ENCODE results near the gene RPS6KA5. TPM values are rescaled to one million over a fixed set of nuclear protein-coding genes. Genes with fewer than 3 reads are reported as not detected.
"Not testable (repeated sequence)": the region's sequence is repeated elsewhere in the genome, so short reads cannot be mapped to it uniquely, and the experiment has no call there.

Gene RPS6KA5
- total RNA-seq, 4 donors from 2014 or later = 30.8 to 48.6 (median 36.6) TPM

DNA sequence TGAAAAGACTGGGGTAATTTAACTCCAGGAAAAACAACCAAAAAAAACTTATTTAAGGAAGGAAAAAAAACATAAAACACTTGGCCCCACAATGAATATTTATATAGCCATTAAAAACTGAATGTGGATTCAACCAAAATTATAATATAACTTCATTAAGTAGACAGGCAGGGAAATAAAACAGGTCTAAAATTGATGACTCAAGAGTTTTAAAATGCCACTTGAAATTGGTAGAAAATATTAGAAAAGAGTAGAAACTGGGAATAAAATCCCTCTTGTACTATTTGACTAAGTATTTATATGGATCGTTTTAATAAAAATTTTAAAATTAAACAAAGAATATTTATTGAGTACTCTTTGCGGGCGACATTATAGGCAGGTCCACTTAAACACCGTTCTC is 28.8 kb downstream of the RPS6KA5 start:
- no peaks in the 10 kb centered on the region for H3K36me3 ChIP-seq
- no peak for ATAC-seq
- TF ChIP-seq POLR2AphosphoS5 (IDR thresholded peaks at IDR 0.05) (no peak), POLR2A (IDR thresholded peaks at IDR 0.05) (no peak), EP300 (IDR thresholded peaks at IDR 0.05) (no peak)
- TF ChIP-seq, protein P1, sequence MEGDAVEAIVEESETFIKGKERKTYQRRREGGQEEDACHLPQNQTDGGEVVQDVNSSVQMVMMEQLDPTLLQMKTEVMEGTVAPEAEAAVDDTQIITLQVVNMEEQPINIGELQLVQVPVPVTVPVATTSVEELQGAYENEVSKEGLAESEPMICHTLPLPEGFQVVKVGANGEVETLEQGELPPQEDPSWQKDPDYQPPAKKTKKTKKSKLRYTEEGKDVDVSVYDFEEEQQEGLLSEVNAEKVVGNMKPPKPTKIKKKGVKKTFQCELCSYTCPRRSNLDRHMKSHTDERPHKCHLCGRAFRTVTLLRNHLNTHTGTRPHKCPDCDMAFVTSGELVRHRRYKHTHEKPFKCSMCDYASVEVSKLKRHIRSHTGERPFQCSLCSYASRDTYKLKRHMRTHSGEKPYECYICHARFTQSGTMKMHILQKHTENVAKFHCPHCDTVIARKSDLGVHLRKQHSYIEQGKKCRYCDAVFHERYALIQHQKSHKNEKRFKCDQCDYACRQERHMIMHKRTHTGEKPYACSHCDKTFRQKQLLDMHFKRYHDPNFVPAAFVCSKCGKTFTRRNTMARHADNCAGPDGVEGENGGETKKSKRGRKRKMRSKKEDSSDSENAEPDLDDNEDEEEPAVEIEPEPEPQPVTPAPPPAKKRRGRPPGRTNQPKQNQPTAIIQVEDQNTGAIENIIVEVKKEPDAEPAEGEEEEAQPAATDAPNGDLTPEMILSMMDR (IDR thresholded peaks at IDR 0.05) = no peak

DNA sequence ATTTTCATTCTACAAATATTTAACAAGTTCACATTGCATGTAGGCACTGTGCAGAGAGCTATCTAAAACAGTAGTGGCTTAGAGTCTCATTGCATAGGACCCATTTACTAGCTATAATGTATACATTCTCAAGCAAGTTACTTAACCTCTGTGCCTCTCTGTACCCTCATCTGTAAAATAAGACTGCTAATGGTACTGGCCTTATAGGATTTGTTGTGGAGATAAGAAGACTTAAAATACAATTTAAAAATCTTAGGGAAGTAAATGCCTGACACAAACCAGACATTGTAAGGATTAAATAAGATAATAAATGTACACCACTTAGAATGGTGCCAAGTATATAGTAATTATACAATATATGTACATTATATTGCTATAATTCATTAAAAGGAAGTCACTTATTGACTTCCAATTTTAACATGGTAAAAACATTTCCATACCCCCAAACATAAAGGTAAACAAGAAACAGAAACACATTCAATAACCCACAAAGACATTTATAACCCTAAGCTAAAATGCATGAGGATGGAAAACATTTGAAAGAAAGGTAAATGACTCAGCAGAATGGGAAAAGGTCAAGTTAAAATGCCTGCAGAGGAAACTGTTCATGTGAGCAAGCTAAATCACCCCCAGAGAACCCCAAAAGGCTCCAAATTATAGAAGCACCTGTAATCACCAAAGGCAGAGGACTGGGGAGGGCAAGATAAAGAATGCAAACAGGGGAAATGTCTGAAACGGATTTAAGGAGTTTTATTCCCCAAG is 30.8 kb downstream of the RPS6KA5 start:
- TF ChIP-seq EP300 (IDR thresholded peaks at IDR 0.05) = no peak
- TF ChIP-seq POLR2AphosphoS5 (IDR thresholded peaks at IDR 0.05) = no peak
- TF ChIP-seq, protein P1 (IDR thresholded peaks at IDR 0.05) = no peak
- no peak for TF ChIP-seq POLR2A (IDR thresholded peaks at IDR 0.05)
- no peaks in the 10 kb centered on the region for H3K36me3 ChIP-seq
- no peaks in the 10 kb centered on the region for H3K27me3 ChIP-seq
- H3K4me1 ChIP-seq = peaks cover 5 to 59% (median 8%) of the 10 kb centered on the region in 3 donors
- H3K9me3 ChIP-seq = no peaks in the 10 kb centered on the region
- WGBS, 2 donors (ENCODE audit: low coverage in 1 of 2) = 15 to 56% methylated on average over 1 of the region's 1 CpG
- H3K27ac ChIP-seq = peak overlapping the region in 3 of 4 donors; percentile 5 to 33 (median 18)
- no peak for ATAC-seq
- no peak overlapping the region for H3K4me3 ChIP-seq

More for the DNA sequence above, 28.8 kb downstream of the RPS6KA5 start:
- Histone ChIP-seq H3K27me3 (no peaks in the 10 kb centered on the region), H3K27ac (peak overlapping the region in 2 of 4 donors; percentile 2 to 43), H3K4me1 (peaks cover 5 to 64% (median 13%) of the 10 kb centered on the region in 3 donors), H3K9me3 (no peaks in the 10 kb centered on the region), H3K4me3 (no peak overlapping the region)
- 87 to 93% methylated on average over 4 of the region's 4 CpGs for WGBS, 2 donors (ENCODE audit: low coverage in 1 of 2)

- H3K9me3 ChIP-seq = no peaks in the 10 kb centered on the region
- TF ChIP-seq EP300 (IDR thresholded peaks at IDR 0.05) = no peak
- TF ChIP-seq POLR2AphosphoS5 (IDR thresholded peaks at IDR 0.05) = no peak
- TF ChIP-seq, protein P1 (IDR thresholded peaks at IDR 0.05) = no peak
- TF ChIP-seq POLR2A (IDR thresholded peaks at IDR 0.05) = no peak
- peak overlapping the region in 3 of 4 donors; percentile 15 to 69 (median 40) for H3K27ac ChIP-seq
- ATAC-seq = no peak
- H3K4me3 ChIP-seq = no peak overlapping the region
- H3K27me3 ChIP-seq = no peaks in the 10 kb centered on the region
- H3K4me1 ChIP-seq = peaks cover 5 to 72% (median 10%) of the 10 kb centered on the region in 3 donors
- H3K36me3 ChIP-seq = no peaks in the 10 kb centered on the region
Measured at GRCh38 chr14:91027561-91027960, 32.9 kb downstream of the RPS6KA5 start.

DNA sequence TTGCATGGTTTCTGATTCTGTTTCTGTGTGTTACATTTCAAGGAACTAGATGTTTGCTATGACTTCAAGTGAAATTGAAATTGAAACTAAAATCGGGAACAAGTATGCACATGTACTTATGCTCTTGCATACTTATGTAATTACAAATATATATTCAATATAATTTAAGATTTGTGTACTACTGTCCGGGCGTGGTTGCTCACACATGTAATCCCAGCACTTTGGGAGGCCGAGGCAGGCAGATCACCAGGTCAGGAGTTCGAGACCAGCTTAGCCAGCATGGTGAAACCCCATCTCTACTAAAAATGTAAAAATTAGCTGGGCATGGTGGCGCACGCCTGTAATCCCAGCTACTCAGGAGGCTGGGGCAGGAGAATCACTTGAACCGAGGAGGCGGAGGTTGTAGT is 37.8 kb downstream of the RPS6KA5 start:
- Histone ChIP-seq H3K4me3 (peak overlapping the region; percentile 38), H3K27ac (peak overlapping the region; percentile 37 to 73 (median 62)), H3K4me1 (peaks cover 2 to 51% (median 4%) of the 10 kb centered on the region in 3 donors)
- not testable (repeated sequence) for H3K9me3 ChIP-seq, H3K36me3 ChIP-seq, ATAC-seq, H3K27me3 ChIP-seq
- 50 to 79% methylated on average over 8 to 9 of the region's 9 CpGs for WGBS, 2 donors (ENCODE audit: low coverage in 1 of 2)

DNA sequence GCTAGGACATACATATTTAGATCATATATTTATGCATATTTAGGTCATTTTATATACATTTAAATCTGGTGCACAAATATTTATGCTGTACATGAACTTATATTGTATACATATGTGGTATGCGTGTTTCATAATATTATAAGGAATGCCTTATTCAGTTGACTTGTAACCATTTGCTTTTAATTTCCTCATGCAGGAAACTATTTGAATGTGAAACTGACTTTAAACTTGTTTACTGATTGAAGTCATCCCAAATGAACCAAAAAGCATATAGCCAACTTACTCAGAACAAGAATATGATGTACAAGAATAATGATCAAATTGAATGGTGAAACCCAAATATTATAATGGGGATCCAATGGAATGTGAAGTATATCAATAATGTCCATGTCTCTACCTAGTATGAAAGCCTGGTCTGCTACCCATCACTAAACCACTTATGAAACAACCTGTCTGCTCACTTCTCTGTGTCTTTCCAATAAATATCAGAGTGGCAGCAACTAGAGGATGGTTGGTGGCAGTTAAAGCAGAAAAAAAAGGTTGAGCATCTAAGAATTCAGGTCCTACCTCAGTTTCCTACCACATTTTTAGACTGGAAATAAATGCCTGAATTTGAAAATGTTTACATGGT is 38.3 kb downstream of the RPS6KA5 start:
- WGBS, 2 donors (ENCODE audit: low coverage in 1 of 2) = 85 to 94% methylated on average over 1 of the region's 1 CpG
- TF ChIP-seq POLR2AphosphoS5 (IDR thresholded peaks at IDR 0.05) (no peak), POLR2A (IDR thresholded peaks at IDR 0.05) (no peak), EP300 (IDR thresholded peaks at IDR 0.05) (no peak)
- TF ChIP-seq, protein P1 (IDR thresholded peaks at IDR 0.05) = no peak
- no peak for ATAC-seq
- Histone ChIP-seq H3K36me3 (no peaks in the 10 kb centered on the region), H3K27me3 (no peaks in the 10 kb centered on the region), H3K27ac (peak overlapping the region; percentile 37 to 73 (median 62)), H3K4me3 (peak overlapping the region; percentile 38), H3K9me3 (no peaks in the 10 kb centered on the region), H3K4me1 (peaks cover 0 to 46% (median 2%) of the 10 kb centered on the region in 3 donors)

Data from gastroesophageal sphincter (tissue), 4 donors.